Suprapubic skin (tissue), 4 donors: ENCODE results near the gene GGT1. TPM values are rescaled to one million over a fixed set of nuclear protein-coding genes. Genes with fewer than 3 reads are reported as not detected.

Experiments
- DNase-seq, 2 donors: peaks; one replicate each; pipeline ENCODE4 v3.0.0-alpha.2; 2019; ENCODE audit warnings: low spot score in 2 of 2
- H3K27ac ChIP-seq: fragments of 200-600 bp; sonication (generic); one replicate; pipeline ENCODE4 v1.5.1; 2019
- H3K27me3 ChIP-seq: fragments of 200-600 bp; sonication (generic); one replicate; pipeline ENCODE4 v1.5.1; 2019
- H3K36me3 ChIP-seq: fragments of 200-600 bp; sonication (generic); one replicate; pipeline ENCODE4 v1.5.1; 2019
- H3K4me1 ChIP-seq: fragments of 200-600 bp; sonication (generic); one replicate; pipeline ENCODE4 v1.5.1; 2019
- H3K4me3 ChIP-seq: fragments of 200-600 bp; sonication (generic); one replicate; pipeline ENCODE4 v1.5.1; 2019; ENCODE audit warnings: mild to moderate bottlenecking
- H3K9me3 ChIP-seq: fragments of 200-600 bp; sonication (generic); one replicate; pipeline ENCODE4 v1.5.1; 2019
- CTCF ChIP-seq, 2 donors: fragments of 200-600 bp in 1 of 2; fragments of 450-650 bp in 1 of 2; sonication (generic) in 1 of 2; IDR thresholded peaks; one replicate each; pipeline ENCODE4 v1.5.1; 2016 to 2019; ENCODE audit warnings: antibody characterized with exemption in 2 of 2, mild to moderate bottlenecking in 1 of 2, moderate library complexity in 1 of 2
- EP300 ChIP-seq: sonication (generic); formaldehyde crosslinking; IDR thresholded peaks from one replicate; pipeline ENCODE4 v1.6.1; 2017; ENCODE audit warnings: antibody characterized with exemption
- POLR2A ChIP-seq, 2 donors: fragments of 450-650 bp; IDR thresholded peaks; one replicate each; pipeline ENCODE4 v1.6.1; 2017; ENCODE audit warnings: antibody characterized with exemption in 2 of 2, mild to moderate bottlenecking in 2 of 2, moderate library complexity in 2 of 2
- POLR2AphosphoS5 ChIP-seq, 3 donors: sonication (generic); formaldehyde crosslinking; IDR thresholded peaks; one replicate each; pipeline ENCODE4 v1.6.1; 2017; ENCODE audit warnings: antibody characterized with exemption in 3 of 3
- WGBS: methylation state at CpG from one replicate; pipeline ENCODE4 v1.1.5; 2018; 5-methylcytosine and 5-hydroxymethylcytosine counted together
- total RNA-seq, 4 donors: library from RNA; depleted of rRNA; stranded (reverse); fragments of >200 nt; gene quantifications; one replicate each; pipeline ENCODE4 v1.1.0, GENCODE V29; 2016

GGT1 gene
- total RNA-seq, 4 donors from 2014 or later = 1.7 to 9.1 (median 5.6) TPM

DNA sequence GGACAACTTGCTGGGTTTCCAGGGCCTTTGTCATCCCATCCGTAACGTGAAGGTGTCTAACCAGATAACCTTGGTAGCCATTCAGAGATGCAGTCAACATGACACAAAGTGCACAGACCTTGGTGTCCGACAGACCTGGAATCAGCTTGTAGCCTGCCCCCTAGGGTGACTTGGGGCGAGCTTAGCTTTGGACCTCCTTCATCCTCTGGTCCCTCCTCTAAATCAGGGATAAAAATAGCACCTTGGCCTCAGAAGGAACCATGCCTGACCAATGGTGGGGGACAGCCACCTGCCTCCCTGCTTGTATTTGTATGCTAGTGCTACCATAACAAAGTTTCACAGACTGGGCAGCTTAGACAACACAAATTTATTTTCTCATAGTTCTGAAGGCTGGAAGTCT, 43.5 kb upstream of the GGT1 start:
- Histone ChIP-seq H3K36me3 (peaks cover 41% of the 10 kb centered on the region), H3K4me3 (no peak overlapping the region), H3K4me1 (peaks cover 35% of the 10 kb centered on the region), H3K27me3 (no peaks in the 10 kb centered on the region), H3K27ac (no peak overlapping the region), H3K9me3 (no peaks in the 10 kb centered on the region)
- TF ChIP-seq CTCF (IDR thresholded peaks at IDR 0.05) (no peak), POLR2A (IDR thresholded peaks at IDR 0.05) (no peak), EP300 (no peak), POLR2AphosphoS5 (IDR thresholded peaks at IDR 0.05) (no peak)
- WGBS = 67% methylated on average over 4 of the region's 4 CpGs
- DNase-seq = no peak

DNA sequence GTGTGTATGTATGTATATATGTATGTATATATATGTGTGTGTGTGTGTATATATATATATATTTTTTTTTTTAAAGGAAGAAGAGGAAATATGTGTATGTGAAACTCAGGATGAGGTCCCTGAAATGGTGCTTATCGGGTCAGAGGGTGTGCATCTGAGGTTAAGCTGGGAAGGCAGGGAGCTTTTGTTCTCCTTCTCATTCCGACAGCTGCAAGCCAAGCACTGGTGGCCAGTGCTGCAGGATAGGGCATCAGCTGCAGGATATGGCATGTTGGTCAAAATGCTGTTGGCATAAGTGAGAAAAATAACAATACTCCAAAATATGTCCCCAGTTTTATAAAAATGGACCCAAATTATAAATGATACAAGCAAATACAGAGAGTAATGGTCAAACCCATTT, 39.7 kb upstream of the GGT1 start:
- H3K36me3 ChIP-seq = peaks cover 46% of the 10 kb centered on the region
- H3K9me3 ChIP-seq = no peaks in the 10 kb centered on the region
- peaks cover 30% of the 10 kb centered on the region for H3K4me1 ChIP-seq
- H3K27me3 ChIP-seq = no peaks in the 10 kb centered on the region
- H3K4me3 ChIP-seq = no peak overlapping the region
- no peak for TF ChIP-seq POLR2AphosphoS5 (IDR thresholded peaks at IDR 0.05)
- no peak for TF ChIP-seq CTCF (IDR thresholded peaks at IDR 0.05)
- no peak for TF ChIP-seq POLR2A (IDR thresholded peaks at IDR 0.05)
- no peak for TF ChIP-seq EP300
- WGBS = 85% methylated on average over 2 of the region's 2 CpGs
- no peak for DNase-seq
- H3K27ac ChIP-seq = no peak overlapping the region

- Histone ChIP-seq H3K36me3 (peaks cover 47% of the 10 kb centered on the region), H3K9me3 (no peaks in the 10 kb centered on the region), H3K4me3 (no peak overlapping the region), H3K4me1 (peaks cover 30% of the 10 kb centered on the region), H3K27ac (no peak overlapping the region), H3K27me3 (no peaks in the 10 kb centered on the region)
- no peak for DNase-seq
- no peak for TF ChIP-seq CTCF (IDR thresholded peaks at IDR 0.05)
- TF ChIP-seq EP300 = no peak
- TF ChIP-seq POLR2A (IDR thresholded peaks at IDR 0.05) = no peak
- no peak for TF ChIP-seq POLR2AphosphoS5 (IDR thresholded peaks at IDR 0.05)
- WGBS = 69% methylated on average over 2 of the region's 2 CpGs
Measured at GRCh38 chr22:24564376-24565058, 38.5 kb upstream of the GGT1 start.

DNA sequence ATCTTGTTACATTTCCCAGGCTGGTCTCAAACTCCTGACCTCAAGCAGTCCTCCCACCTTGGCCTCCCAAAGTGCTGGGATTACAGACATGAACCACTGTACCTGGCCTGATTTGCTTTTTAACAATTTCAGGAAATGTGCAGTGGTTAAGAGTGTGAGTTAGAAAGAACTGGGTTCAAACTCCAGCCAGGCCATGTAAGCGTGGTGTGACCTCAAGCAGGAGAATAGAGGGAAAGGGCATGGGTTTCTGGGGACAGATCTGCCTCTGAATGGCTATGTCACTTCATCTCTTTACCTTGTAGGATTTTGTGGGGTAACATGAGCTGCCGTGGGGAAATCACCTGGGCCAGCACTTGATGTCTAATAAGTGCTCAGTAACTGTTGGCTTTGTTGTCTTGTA, 37.9 kb upstream of the GGT1 start:
- H3K4me1 ChIP-seq = peaks cover 30% of the 10 kb centered on the region
- peaks cover 49% of the 10 kb centered on the region for H3K36me3 ChIP-seq
- 93% methylated on average over 2 of the region's 2 CpGs for WGBS

More for the DNA sequence above, 37.9 kb upstream of the GGT1 start:
- no peak overlapping the region for H3K4me3 ChIP-seq
- H3K27ac ChIP-seq = no peak overlapping the region
- no peak for DNase-seq
- no peaks in the 10 kb centered on the region for H3K9me3 ChIP-seq
- no peak for TF ChIP-seq POLR2A (IDR thresholded peaks at IDR 0.05)
- TF ChIP-seq EP300 = no peak
- no peak for TF ChIP-seq CTCF (IDR thresholded peaks at IDR 0.05)
- no peak for TF ChIP-seq POLR2AphosphoS5 (IDR thresholded peaks at IDR 0.05)
- H3K27me3 ChIP-seq = no peaks in the 10 kb centered on the region
